HepG2 (cell line): ENCODE results near the gene ZMIZ1.

Experiments used
- ARID5B ChIP-seq: IDR thresholded peaks from 2 replicates; pipeline ENCODE4 v1.4.0; 2020; ENCODE audit warnings: mild to moderate bottlenecking, missing genetic modification reagents
- ATRX ChIP-seq: sonication (generic); formaldehyde crosslinking; IDR thresholded peaks from 2 replicates; pipeline ENCODE4 v1.4.0; 2020; ENCODE audit warnings: missing genetic modification reagents, borderline replicate concordance
- TAF1 ChIP-seq: sonication (generic); formaldehyde crosslinking; IDR thresholded peaks from 2 replicates; pipeline ENCODE4 v1.4.0; 2020; ENCODE audit warnings: missing genetic modification reagents
- ZZZ3 ChIP-seq: sonication (generic); formaldehyde crosslinking; IDR thresholded peaks from 2 replicates; pipeline ENCODE4 v1.4.0; 2020; ENCODE audit warnings: missing genetic modification reagents, mild to moderate bottlenecking, borderline replicate concordance

- no peak for TF ChIP-seq ARID5B (CRISPR knock-in tag)
- TF ChIP-seq ATRX (CRISPR knock-in tag), result no peak
- TF ChIP-seq ZZZ3, result no peak
- no peak for TF ChIP-seq TAF1
Measured at GRCh38 chr10:79269969-79270368, 201.2 kb downstream of the ZMIZ1 start.
